MM.1S (cell line): ENCODE results near the gene TMTC2.

Experiments used
- DNase-seq: peaks from one replicate; pipeline ENCODE4 v3.0.0-alpha.2; 2015
- H2AFZ ChIP-seq: fragments of 300-600 bp; sonication (generic); 2 replicates; pipeline ENCODE4 v1.6.0; 2016; ENCODE audit warnings: antibody characterized with exemption, low read length
- H3F3A ChIP-seq: fragments of 300-600 bp; sonication (generic); 2 replicates; pipeline ENCODE4 v1.6.1; 2016; ENCODE audit warnings: mild to moderate bottlenecking, antibody characterized with exemption, low read length, moderate library complexity, mixed read lengths; ENCODE audit not compliant: insufficient read depth
- H3K27ac ChIP-seq: fragments of 300-600 bp; sonication (generic); 2 replicates; pipeline ENCODE4 v1.5.1; 2016; ENCODE audit warnings: mild to moderate bottlenecking, low read length
- H3K27me3 ChIP-seq: fragments of 300-600 bp; sonication (generic); replicated peaks from 2 replicates; pipeline ENCODE4 v1.6.0; 2016; ENCODE audit warnings: low read length; ENCODE audit not compliant: insufficient read depth
- H3K36me3 ChIP-seq: fragments of 300-600 bp; sonication (generic); replicated peaks from 2 replicates; pipeline ENCODE4 v1.6.1; 2016; ENCODE audit warnings: mild to moderate bottlenecking, low read length, mixed read lengths; ENCODE audit not compliant: insufficient read depth
- H3K4me1 ChIP-seq: fragments of 300-600 bp; sonication (generic); 2 replicates; pipeline ENCODE4 v1.6.1; 2016; ENCODE audit warnings: low read length, mixed read lengths
- H3K4me2 ChIP-seq: fragments of 300-600 bp; sonication (generic); 2 replicates; pipeline ENCODE4 v1.6.0; 2016; ENCODE audit warnings: low read depth, low read length
- H3K4me3 ChIP-seq: fragments of 300-600 bp; sonication (generic); 2 replicates; pipeline ENCODE4 v1.5.1; 2016; ENCODE audit warnings: low read length, mixed read lengths
- H3K79me2 ChIP-seq: fragments of 300-600 bp; sonication (generic); 2 replicates; pipeline ENCODE4 v1.6.1; 2016; ENCODE audit warnings: mixed run types, low read length, mixed read lengths
- H3K9ac ChIP-seq: fragments of 300-600 bp; sonication (generic); 2 replicates; pipeline ENCODE4 v1.6.1; 2016; ENCODE audit warnings: low read length, mixed read lengths
- H3K9me2 ChIP-seq: fragments of 300-600 bp; sonication (generic); replicated peaks from 2 replicates; pipeline ENCODE4 v1.6.1; 2016; ENCODE audit warnings: mild to moderate bottlenecking, low read length, mixed read lengths; ENCODE audit not compliant: insufficient read depth
- H3K9me3 ChIP-seq: fragments of 300-600 bp; sonication (generic); replicated peaks from 2 replicates; pipeline ENCODE4 v1.6.1; 2016; ENCODE audit warnings: mild to moderate bottlenecking, low read length, mixed read lengths; ENCODE audit not compliant: insufficient read depth
- H4K20me1 ChIP-seq: fragments of 300-600 bp; sonication (generic); 2 replicates; pipeline ENCODE4 v1.6.1; 2016; ENCODE audit warnings: mild to moderate bottlenecking, low read length, moderate library complexity, mixed read lengths; ENCODE audit not compliant: insufficient read depth
- CTCF ChIP-seq: fragments of 300-600 bp; sonication (generic); IDR thresholded peaks from 2 replicates; pipeline ENCODE4 v1.5.1; 2016; ENCODE audit warnings: antibody characterized with exemption, low read length, mixed read lengths
- EZH2 ChIP-seq: fragments of 300-600 bp; sonication (generic); optimal IDR thresholded peaks from 2 replicates; pipeline ENCODE3; 2017; ENCODE audit warnings: low read depth, mild to moderate bottlenecking, antibody characterized with exemption, low read length, mixed read lengths
- EZH2phosphoT487 ChIP-seq: fragments of 300-600 bp; sonication (generic); IDR thresholded peaks from 2 replicates; pipeline ENCODE4 v1.6.1; 2018; ENCODE audit warnings: antibody characterized with exemption, low read length

TMTC2 gene

GRCh38 chr12:82708061-82708879, 21.6 kb downstream of the TMTC2 start:
- no peaks in the 10 kb centered on the region for H3K36me3 ChIP-seq
- no peaks in the 10 kb centered on the region for H4K20me1 ChIP-seq
- no peak overlapping the region for H3K4me3 ChIP-seq
- DNase-seq = no peak
- H3K9me3 ChIP-seq = no peaks in the 10 kb centered on the region
- TF ChIP-seq EZH2phosphoT487 = no peak
- TF ChIP-seq CTCF = no peak
- TF ChIP-seq EZH2 = no peak
- no peak overlapping the region for H2AFZ ChIP-seq
- H3K79me2 ChIP-seq = no peaks in the 10 kb centered on the region
- H3K4me2 ChIP-seq = no peak overlapping the region
- H3F3A ChIP-seq = no peaks in the 10 kb centered on the region
- no peaks in the 10 kb centered on the region for H3K9me2 ChIP-seq
- H3K9ac ChIP-seq = no peak overlapping the region
- no peaks in the 10 kb centered on the region for H3K4me1 ChIP-seq
- no peaks in the 10 kb centered on the region for H3K27me3 ChIP-seq
- no peak overlapping the region for H3K27ac ChIP-seq

- H3K27ac ChIP-seq = no peak overlapping the region
- no peak for DNase-seq
These were observed 23.2 kb downstream of the TMTC2 start for GRCh38 chr12:82709794-82710355.

GRCh38 chr12:82710741-82711140, 24.0 kb downstream of the TMTC2 start:
- Histone ChIP-seq H3K79me2 (no peaks in the 10 kb centered on the region), H3K9me3 (no peaks in the 10 kb centered on the region), H3K4me1 (no peaks in the 10 kb centered on the region), H3K27me3 (no peaks in the 10 kb centered on the region), H3K27ac (no peak overlapping the region), H3K9me2 (no peaks in the 10 kb centered on the region), H3F3A (no peaks in the 10 kb centered on the region), H3K9ac (no peak overlapping the region), H4K20me1 (no peaks in the 10 kb centered on the region), H2AFZ (no peak overlapping the region), H3K4me2 (no peak overlapping the region), H3K4me3 (no peak overlapping the region), H3K36me3 (no peaks in the 10 kb centered on the region)
- TF ChIP-seq CTCF = no peak
- TF ChIP-seq EZH2 = no peak
- no peak for TF ChIP-seq EZH2phosphoT487
- no peak for DNase-seq

More at GRCh38 chr12:82709794-82710355, 23.2 kb downstream of the TMTC2 start:
- Histone ChIP-seq H3K4me3 (no peak overlapping the region), H3F3A (no peaks in the 10 kb centered on the region), H3K4me1 (no peaks in the 10 kb centered on the region), H3K9ac (no peak overlapping the region), H3K9me3 (no peaks in the 10 kb centered on the region), H3K27me3 (no peaks in the 10 kb centered on the region), H3K36me3 (no peaks in the 10 kb centered on the region), H3K79me2 (no peaks in the 10 kb centered on the region), H3K9me2 (no peaks in the 10 kb centered on the region), H2AFZ (no peak overlapping the region), H4K20me1 (no peaks in the 10 kb centered on the region), H3K4me2 (no peak overlapping the region)
- TF ChIP-seq CTCF (no peak), EZH2phosphoT487 (no peak), EZH2 (no peak)
